Keratinocyte (primary cell): ENCODE data around the gene TMX3.

ENCODE experiments used
- EZH2 ChIP-seq: IDR thresholded peaks from one replicate; pipeline ENCODE4 v1.6.1; 2012; ENCODE audit warnings: inconsistent platforms, mild to moderate bottlenecking, low read length, moderate library complexity
- TF ChIP-seq, protein P1 (sequence below), 3 experiments: IDR thresholded peaks in 1 of 3; conservative IDR thresholded peaks in 1 of 3; optimal IDR thresholded peaks in 1 of 3; 2 replicates in 2 of 3; 3 replicates in 1 of 3; pipeline versions ENCODE3 to v1.5.1; 2011; ENCODE audit warnings: low read length in 3 of 3, mild to moderate bottlenecking in 3 of 3, moderate library complexity in 2 of 3, control low read depth in 1 of 3, inconsistent platforms in 1 of 3; ENCODE audit not compliant: insufficient read depth in 2 of 3; ENCODE audit errors: extremely low read depth in 1 of 3

DNA sequence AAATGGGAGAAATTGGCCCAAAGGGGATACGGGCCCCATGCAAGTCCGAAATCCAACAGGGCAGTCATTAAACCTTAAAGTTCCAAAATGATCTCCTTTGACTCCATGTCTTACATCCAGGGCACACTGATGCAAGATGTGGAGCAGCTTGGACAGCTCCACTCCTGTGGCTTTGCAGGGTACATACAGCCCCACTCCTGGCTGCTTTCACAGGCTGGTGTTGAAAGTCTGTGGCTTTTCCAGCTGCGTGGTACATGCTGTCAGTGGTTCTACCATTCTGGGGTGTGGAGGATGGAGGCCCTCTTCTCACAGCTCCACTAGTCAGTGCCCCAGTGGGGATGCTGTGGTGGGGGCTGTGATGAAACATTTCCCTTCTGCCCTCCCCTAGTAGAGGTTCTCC lies 8.6 kb upstream of the TMX3 start:
- TF ChIP-seq, protein P1, sequence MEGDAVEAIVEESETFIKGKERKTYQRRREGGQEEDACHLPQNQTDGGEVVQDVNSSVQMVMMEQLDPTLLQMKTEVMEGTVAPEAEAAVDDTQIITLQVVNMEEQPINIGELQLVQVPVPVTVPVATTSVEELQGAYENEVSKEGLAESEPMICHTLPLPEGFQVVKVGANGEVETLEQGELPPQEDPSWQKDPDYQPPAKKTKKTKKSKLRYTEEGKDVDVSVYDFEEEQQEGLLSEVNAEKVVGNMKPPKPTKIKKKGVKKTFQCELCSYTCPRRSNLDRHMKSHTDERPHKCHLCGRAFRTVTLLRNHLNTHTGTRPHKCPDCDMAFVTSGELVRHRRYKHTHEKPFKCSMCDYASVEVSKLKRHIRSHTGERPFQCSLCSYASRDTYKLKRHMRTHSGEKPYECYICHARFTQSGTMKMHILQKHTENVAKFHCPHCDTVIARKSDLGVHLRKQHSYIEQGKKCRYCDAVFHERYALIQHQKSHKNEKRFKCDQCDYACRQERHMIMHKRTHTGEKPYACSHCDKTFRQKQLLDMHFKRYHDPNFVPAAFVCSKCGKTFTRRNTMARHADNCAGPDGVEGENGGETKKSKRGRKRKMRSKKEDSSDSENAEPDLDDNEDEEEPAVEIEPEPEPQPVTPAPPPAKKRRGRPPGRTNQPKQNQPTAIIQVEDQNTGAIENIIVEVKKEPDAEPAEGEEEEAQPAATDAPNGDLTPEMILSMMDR (optimal IDR thresholded peaks at IDR 0.05 in 1 of 3, IDR thresholded peaks at IDR 0.05 in 1 of 3, conservative IDR thresholded peaks at IDR 0.05 in 1 of 3; ENCODE audit: extremely low read depth in 1 of 3, insufficient read depth in 2 of 3, low read length in 3 of 3): no peak
- no peak for TF ChIP-seq EZH2
